Loucy (cell line): ENCODE measurements around the gene TMIGD3.

Source experiments
- H2AFZ ChIP-seq: fragments of 200-600 bp; sonication (generic); 2 replicates; pipeline ENCODE4 v1.6.0; 2016; ENCODE audit warnings: antibody characterized with exemption, mild to moderate bottlenecking, low read length, moderate library complexity
- H3F3A ChIP-seq: fragments of 200-600 bp; 2 replicates; pipeline ENCODE4 v1.6.0; 2016; ENCODE audit warnings: antibody characterized with exemption, low read depth, mild to moderate bottlenecking
- H3K27me3 ChIP-seq: fragments of 200-600 bp; sonication (generic); 2 replicates; pipeline ENCODE4 v1.6.1; 2014; ENCODE audit warnings: low read length, mild to moderate bottlenecking; ENCODE audit not compliant: insufficient read depth, poor library complexity, severe bottlenecking
- H3K36me3 ChIP-seq: fragments of 200-600 bp; sonication (generic); 2 replicates; pipeline ENCODE4 v1.6.1; 2016; ENCODE audit warnings: low read length; ENCODE audit not compliant: insufficient read depth
- H3K4me1 ChIP-seq: fragments of 200-600 bp; sonication (generic); 2 replicates; pipeline ENCODE4 v1.5.1; 2014; ENCODE audit warnings: low read length, mild to moderate bottlenecking; ENCODE audit not compliant: insufficient read depth, poor library complexity, severe bottlenecking
- H3K4me2 ChIP-seq: fragments of 200-600 bp; sonication (generic); 2 replicates; pipeline ENCODE4 v1.6.0; 2014; ENCODE audit warnings: antibody characterized with exemption, low read length, low read depth, mild to moderate bottlenecking; ENCODE audit not compliant: poor library complexity, severe bottlenecking
- H3K4me3 ChIP-seq: fragments of 200-600 bp; sonication (generic); 2 replicates; pipeline ENCODE4 v1.5.1; 2014; ENCODE audit warnings: low read length, mild to moderate bottlenecking, mixed read lengths; ENCODE audit not compliant: poor library complexity, severe bottlenecking
- H3K79me2 ChIP-seq: fragments of 200-600 bp; sonication (generic); 2 replicates; pipeline ENCODE4 v1.6.1; 2014; ENCODE audit warnings: low read length; ENCODE audit not compliant: insufficient read depth
- H3K9ac ChIP-seq: fragments of 200-600 bp; sonication (generic); 2 replicates; pipeline ENCODE4 v1.6.0; 2014; ENCODE audit warnings: mild to moderate bottlenecking, low read depth, low read length, moderate library complexity; ENCODE audit not compliant: poor library complexity, severe bottlenecking
- H3K9me2 ChIP-seq: fragments of 200-600 bp; sonication (generic); replicated peaks from 2 replicates; pipeline ENCODE4 v1.6.1; 2016; ENCODE audit warnings: low read depth, low read length, mixed read lengths
- H3K9me3 ChIP-seq: fragments of 200-600 bp; sonication (generic); 2 replicates; pipeline ENCODE4 v1.6.1; 2014; ENCODE audit warnings: mild to moderate bottlenecking, antibody characterized with exemption, low read length, low read depth; ENCODE audit not compliant: insufficient read depth
- H4K20me1 ChIP-seq: fragments of 200-600 bp; sonication (generic); 2 replicates; pipeline ENCODE4 v1.6.0; 2014; ENCODE audit warnings: antibody characterized with exemption, low read length, mild to moderate bottlenecking; ENCODE audit not compliant: insufficient read depth, poor library complexity, severe bottlenecking
- CTCF ChIP-seq: fragments of 200-600 bp; sonication (generic); conservative IDR thresholded peaks from 2 replicates; pipeline ENCODE4 v1.5.1; 2014; ENCODE audit warnings: mild to moderate bottlenecking, antibody characterized with exemption, low read length
- EZH2phosphoT487 ChIP-seq: fragments of 200-600 bp; IDR thresholded peaks from 2 replicates; pipeline ENCODE4 v1.6.1; 2018; ENCODE audit warnings: antibody characterized with exemption, mild to moderate bottlenecking, moderate library complexity, borderline replicate concordance

TMIGD3 gene

GRCh38 chr1:111475701-111476100, 27.7 kb downstream of the TMIGD3 start:
- peak overlapping the region; percentile 60 for H3K9ac ChIP-seq
- no peak for TF ChIP-seq CTCF
- no peak for TF ChIP-seq EZH2phosphoT487
- no peaks in the 10 kb centered on the region for H3K36me3 ChIP-seq
- no peaks in the 10 kb centered on the region for H3K9me2 ChIP-seq
- no peaks in the 10 kb centered on the region for H4K20me1 ChIP-seq
- H2AFZ ChIP-seq: no peak overlapping the region
- H3F3A ChIP-seq: peaks cover 10% of the 10 kb centered on the region; the same call in 1 of the 2 replicates
- no peaks in the 10 kb centered on the region for H3K79me2 ChIP-seq
- H3K27me3 ChIP-seq: no peaks in the 10 kb centered on the region
- H3K4me3 ChIP-seq: peak overlapping the region; percentile 63
- H3K9me3 ChIP-seq: no peaks in the 10 kb centered on the region
- H3K4me2 ChIP-seq: peak overlapping the region; percentile 84
- H3K4me1 ChIP-seq: peaks cover 44% of the 10 kb centered on the region

- no peaks in the 10 kb centered on the region for H3K9me3 ChIP-seq
- no peaks in the 10 kb centered on the region for H3K79me2 ChIP-seq
- no peak overlapping the region for H3K4me3 ChIP-seq
- no peak overlapping the region for H2AFZ ChIP-seq
- TF ChIP-seq CTCF: no peak
- TF ChIP-seq EZH2phosphoT487: no peak
- peaks cover 12% of the 10 kb centered on the region; the same call in 1 of the 2 replicates for H3F3A ChIP-seq
- no peaks in the 10 kb centered on the region for H4K20me1 ChIP-seq
- peaks cover 50% of the 10 kb centered on the region for H3K4me1 ChIP-seq
- no peaks in the 10 kb centered on the region for H3K27me3 ChIP-seq
- H3K9me2 ChIP-seq: no peaks in the 10 kb centered on the region
- no peak overlapping the region for H3K4me2 ChIP-seq
- H3K9ac ChIP-seq: no peak overlapping the region
- H3K36me3 ChIP-seq: no peaks in the 10 kb centered on the region
Measured at GRCh38 chr1:111474521-111474920, 28.9 kb downstream of the TMIGD3 start.

- Histone ChIP-seq H2AFZ (no peak overlapping the region), H3K79me2 (no peaks in the 10 kb centered on the region), H3K4me3 (no peak overlapping the region), H3K9me3 (no peaks in the 10 kb centered on the region), H3K9me2 (no peaks in the 10 kb centered on the region), H4K20me1 (no peaks in the 10 kb centered on the region), H3K36me3 (no peaks in the 10 kb centered on the region), H3F3A (peaks cover 12% of the 10 kb centered on the region; the same call in 1 of the 2 replicates), H3K27me3 (no peaks in the 10 kb centered on the region), H3K4me1 (peaks cover 50% of the 10 kb centered on the region), H3K4me2 (no peak overlapping the region), H3K9ac (no peak overlapping the region)
- TF ChIP-seq CTCF (no peak), EZH2phosphoT487 (no peak)
Measured at GRCh38 chr1:111474106-111474505, 29.3 kb downstream of the TMIGD3 start.
